Loucy (cell line): ENCODE results near the gene NKAIN2.

Experiments
- EZH2phosphoT487 ChIP-seq: fragments of 200-600 bp; IDR thresholded peaks from 2 replicates; pipeline ENCODE4 v1.6.1; 2018; ENCODE audit warnings: antibody characterized with exemption, mild to moderate bottlenecking, moderate library complexity, borderline replicate concordance
- TF ChIP-seq, protein P1 (sequence below): fragments of 200-600 bp; sonication (generic); conservative IDR thresholded peaks from 2 replicates; pipeline ENCODE4 v1.5.1; 2014; ENCODE audit warnings: mild to moderate bottlenecking, antibody characterized with exemption, low read length

- TF ChIP-seq, protein P1, sequence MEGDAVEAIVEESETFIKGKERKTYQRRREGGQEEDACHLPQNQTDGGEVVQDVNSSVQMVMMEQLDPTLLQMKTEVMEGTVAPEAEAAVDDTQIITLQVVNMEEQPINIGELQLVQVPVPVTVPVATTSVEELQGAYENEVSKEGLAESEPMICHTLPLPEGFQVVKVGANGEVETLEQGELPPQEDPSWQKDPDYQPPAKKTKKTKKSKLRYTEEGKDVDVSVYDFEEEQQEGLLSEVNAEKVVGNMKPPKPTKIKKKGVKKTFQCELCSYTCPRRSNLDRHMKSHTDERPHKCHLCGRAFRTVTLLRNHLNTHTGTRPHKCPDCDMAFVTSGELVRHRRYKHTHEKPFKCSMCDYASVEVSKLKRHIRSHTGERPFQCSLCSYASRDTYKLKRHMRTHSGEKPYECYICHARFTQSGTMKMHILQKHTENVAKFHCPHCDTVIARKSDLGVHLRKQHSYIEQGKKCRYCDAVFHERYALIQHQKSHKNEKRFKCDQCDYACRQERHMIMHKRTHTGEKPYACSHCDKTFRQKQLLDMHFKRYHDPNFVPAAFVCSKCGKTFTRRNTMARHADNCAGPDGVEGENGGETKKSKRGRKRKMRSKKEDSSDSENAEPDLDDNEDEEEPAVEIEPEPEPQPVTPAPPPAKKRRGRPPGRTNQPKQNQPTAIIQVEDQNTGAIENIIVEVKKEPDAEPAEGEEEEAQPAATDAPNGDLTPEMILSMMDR: no peak
- no peak for TF ChIP-seq EZH2phosphoT487
Measured at GRCh38 chr6:124512431-124512830, 708.8 kb downstream of the NKAIN2 start.
